Dedifferentiated amniotic fluid mesenchymal stem cell (primary cell): Measurements from ENCODE around the gene CUX1.

ENCODE experiments used
- DNase-seq: peaks from one replicate; pipeline ENCODE4 v3.0.0-alpha.2; 2016; ENCODE audit errors: extremely low spot score

CUX1 gene, protein sequence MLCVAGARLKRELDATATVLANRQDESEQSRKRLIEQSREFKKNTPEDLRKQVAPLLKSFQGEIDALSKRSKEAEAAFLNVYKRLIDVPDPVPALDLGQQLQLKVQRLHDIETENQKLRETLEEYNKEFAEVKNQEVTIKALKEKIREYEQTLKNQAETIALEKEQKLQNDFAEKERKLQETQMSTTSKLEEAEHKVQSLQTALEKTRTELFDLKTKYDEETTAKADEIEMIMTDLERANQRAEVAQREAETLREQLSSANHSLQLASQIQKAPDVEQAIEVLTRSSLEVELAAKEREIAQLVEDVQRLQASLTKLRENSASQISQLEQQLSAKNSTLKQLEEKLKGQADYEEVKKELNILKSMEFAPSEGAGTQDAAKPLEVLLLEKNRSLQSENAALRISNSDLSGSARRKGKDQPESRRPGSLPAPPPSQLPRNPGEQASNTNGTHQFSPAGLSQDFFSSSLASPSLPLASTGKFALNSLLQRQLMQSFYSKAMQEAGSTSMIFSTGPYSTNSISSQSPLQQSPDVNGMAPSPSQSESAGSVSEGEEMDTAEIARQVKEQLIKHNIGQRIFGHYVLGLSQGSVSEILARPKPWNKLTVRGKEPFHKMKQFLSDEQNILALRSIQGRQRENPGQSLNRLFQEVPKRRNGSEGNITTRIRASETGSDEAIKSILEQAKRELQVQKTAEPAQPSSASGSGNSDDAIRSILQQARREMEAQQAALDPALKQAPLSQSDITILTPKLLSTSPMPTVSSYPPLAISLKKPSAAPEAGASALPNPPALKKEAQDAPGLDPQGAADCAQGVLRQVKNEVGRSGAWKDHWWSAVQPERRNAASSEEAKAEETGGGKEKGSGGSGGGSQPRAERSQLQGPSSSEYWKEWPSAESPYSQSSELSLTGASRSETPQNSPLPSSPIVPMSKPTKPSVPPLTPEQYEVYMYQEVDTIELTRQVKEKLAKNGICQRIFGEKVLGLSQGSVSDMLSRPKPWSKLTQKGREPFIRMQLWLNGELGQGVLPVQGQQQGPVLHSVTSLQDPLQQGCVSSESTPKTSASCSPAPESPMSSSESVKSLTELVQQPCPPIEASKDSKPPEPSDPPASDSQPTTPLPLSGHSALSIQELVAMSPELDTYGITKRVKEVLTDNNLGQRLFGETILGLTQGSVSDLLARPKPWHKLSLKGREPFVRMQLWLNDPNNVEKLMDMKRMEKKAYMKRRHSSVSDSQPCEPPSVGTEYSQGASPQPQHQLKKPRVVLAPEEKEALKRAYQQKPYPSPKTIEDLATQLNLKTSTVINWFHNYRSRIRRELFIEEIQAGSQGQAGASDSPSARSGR (N-terminal part only)

DNA sequence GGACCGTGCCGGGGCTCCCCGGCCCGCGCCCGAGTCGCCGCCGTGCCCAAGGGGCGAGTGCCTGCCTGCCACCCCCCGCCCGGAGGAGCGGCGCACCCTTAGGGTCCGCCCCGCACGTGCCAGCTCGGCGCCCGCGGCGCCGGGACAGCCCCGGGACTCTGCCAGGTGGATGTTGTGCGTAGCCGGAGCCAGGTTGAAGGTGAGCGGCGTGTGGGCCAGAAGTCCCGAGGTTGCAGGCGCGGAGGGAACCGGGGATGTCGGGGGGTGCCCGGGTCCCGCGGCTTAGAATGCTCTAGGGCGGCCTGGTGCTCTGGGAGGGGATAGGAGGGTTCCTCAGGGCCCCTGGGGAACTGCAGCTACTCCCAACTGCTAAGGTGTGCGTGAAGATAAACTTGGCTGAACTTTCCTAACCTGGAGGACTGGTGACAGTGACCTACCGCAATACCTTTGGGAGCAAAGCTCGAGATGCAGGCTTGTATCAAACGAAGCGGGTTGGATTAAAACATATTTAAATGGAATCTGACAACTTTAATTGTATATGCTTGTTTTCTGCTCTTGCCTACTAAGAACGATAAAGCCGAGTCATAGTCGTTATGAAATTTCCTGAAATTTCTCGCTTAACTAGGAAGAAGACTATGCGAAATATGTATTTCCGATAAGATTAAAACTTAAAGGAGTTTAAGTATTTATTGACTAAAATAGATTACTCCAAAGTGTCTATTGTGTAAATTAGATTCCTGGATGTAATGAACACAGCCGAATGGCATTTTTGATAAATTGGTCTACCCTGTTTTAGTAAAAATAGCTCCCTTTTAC is at the start of gene CUX1:
TSS of gene CUX1 (plus strand) at position 156 of the 816 bp plus-strand sequence. CDS start at position 170, 14 bp downstream.
- no peak for DNase-seq

DNA sequence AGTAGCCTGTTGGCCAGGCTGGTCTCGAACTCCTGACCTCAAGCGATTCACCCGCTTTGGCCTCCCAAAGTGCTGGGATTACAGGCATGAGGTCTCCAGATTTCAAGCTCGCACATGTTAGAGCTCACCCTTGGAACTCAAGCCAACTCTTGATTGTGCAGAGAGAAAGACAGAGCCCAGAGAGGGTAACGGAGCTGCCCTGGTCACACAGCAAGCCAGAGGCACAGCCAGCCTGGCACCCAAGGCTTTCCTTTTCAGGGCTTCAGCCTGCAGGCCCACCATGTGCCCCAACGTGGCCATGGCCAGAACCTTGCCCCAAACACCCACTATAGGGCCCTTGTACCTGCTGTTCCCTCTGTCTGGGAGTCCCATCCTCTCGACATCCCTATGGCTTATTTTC is 49.1 kb upstream of the CUX1 start:
- DNase-seq: no peak

DNA sequence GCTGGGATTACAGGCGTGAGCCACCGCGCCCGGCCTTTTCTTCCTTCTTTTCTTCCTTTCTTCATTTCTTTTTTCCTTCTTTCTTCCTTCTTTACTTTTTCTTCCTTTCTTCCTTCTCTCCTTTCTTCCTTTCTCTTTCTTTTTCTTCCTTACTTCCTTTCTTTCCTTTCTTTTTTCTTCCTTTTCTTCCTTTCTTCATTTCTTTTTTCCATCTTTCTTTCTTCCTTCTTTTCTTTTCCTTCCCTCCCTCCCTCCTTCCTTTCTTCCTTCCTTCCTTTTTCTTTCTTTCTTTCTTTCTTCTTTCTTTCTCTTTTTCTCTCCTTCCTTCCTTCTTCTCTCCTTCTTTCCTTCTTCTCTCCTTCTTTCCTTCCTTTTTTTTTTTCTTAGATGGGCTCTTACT is 47.0 kb upstream of the CUX1 start:
- DNase-seq: no peak

DNA sequence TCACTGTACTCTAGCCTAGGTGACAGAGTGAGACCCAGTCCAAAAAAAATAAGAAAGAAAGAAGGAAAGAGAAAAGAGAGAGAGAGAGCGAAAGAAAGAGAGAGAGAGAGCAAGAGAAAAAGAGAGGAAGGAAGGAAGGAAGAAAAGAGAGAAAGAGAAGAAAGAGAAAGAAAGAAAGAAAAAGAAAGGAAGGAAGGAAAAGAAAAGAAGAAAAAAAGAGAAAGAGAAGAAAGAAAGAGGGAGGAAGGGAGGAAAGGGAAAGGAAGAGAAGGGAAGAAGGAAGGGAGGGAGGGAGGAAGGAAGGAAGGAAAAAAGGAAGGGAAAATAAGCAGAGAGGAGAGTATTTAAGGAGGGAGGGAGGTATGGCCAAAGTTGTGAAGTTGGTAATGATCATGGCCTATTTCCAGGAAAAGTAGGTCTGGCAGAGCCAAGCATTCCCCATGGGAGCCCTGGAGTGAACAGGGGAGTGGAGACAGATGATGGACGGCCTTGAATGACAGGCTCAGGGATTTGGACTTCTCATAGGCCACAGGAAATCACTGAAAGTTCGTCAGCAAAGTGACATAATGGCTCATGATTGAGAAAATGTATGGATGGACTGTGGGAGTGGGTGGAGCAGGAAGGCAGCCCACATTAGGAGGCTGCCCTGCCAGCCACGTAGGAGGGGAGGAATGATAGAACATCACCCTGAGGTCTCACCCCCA is 44.8 kb upstream of the CUX1 start:
- DNase-seq: no peak

DNA sequence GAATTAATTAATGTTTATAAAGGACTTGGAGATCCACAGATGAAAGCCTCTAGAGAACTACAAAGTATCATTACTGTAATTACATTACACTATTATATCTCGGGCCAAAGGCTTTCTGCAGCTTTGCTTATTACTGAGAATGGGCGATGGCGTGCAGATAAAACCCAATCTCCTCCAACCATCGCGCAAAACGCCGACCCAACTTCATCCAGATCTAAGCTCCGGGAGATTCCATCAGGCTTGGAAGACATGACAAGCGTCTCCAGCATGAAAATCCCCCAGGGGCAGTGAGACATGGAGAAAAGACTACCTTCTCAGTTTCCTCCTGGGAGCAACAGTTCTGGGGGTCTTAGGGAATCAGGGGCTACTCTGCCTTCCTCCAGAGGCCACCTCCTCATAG is 42.2 kb upstream of the CUX1 start:
- no peak for DNase-seq

DNA sequence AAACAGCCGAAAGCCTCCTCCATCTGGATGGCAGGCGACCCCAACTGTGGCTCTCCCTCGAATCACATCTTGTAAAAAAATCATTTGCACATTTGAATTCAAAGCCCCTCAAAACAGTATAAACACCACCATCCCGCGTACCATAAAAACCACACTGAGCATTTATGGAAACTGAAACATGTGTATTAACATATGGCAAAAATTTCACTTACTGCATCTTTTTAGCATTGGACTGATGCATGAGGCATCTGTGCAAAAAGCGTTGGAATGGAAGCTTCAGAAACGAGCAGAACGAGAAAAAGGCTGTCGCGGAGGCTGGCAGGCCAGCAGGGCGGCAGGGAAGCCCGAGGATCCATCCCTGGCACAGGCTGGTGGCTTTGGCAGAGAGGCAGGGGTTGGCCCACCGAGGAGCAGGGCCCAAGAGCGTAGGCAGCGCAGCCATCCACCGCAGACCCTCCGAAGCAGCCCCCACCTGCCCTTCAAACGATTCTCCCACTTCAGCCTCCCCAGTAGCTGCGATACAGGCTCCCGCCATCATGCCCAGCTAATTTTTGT is 39.3 kb upstream of the CUX1 start:
- DNase-seq: no peak

DNA sequence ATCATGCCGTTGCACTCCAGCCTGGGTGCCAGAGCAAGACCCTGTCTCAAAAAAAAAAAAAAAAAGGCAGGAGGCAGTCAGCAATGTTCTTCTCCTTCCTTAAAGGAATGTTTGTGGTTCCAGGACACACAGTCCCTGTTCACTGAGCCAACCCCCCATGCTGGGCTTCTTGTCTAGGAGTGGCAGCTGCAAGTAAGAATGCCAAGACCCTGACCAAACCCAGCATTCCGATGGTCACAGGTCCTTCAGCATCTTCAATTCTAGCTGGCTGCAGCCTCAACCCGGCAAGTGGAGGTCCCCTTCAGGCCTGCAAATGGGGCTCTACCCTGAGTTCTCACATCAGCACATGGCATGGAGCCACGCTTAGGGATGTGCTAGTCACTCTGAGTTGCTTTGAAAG is 38.2 kb upstream of the CUX1 start:
- DNase-seq: no peak

DNA sequence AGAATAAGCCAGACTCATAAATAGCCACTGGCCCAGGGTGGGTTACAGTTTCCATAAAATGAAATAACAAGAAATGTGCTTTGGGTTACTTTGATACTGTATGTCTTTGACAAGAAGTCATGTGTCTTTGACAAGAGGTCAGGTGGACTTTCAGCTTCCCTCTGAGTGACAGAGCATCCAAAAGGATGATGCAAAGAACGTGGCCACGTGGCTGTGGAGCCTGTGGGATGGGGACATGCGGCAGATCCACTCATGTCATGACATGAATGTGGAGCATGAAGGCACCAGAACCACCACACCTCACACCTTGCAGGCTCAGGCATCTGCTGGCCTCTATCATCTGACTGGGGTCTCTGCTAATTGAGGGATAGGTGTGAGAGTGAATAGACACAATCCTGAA is 37.1 kb upstream of the CUX1 start:
- no peak for DNase-seq

DNA sequence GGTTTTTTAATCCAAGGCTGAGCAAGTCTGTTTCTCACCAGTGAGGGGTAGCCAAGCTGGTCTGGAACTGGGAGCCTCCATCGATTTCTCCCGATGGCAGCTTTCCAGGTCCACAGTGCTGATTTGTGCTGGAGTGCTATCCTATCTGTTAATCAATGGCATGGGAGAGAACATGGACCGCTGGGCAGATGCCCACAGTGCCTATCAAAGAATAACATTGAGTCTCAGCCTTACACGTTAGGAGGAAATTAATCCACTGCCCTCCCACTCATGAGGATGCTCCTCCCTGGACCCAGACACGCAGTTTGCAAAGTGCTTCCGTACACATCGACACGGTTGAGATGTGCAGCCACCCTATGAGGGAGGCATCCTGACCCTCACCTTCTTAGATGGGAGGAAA is 36.0 kb upstream of the CUX1 start:
- DNase-seq: no peak

DNA sequence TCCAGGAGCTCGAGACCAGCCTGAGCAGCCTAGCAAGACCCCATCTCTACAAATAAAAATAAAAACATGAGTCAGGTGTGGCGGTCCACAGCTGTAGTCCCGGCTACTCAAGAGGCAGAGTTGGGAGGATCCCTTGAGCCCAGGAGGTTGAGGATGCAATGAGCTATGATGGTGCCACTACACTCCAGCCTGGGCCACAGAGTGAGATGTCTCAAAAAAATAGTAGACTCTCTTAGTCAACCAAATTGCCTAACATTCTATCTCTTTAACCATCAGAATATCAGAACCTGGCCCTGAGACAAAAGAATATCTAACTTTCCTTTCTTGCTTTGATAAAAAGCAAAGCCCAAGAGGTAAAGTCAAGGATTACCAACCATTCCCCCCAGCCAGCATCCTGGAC is 35.0 kb upstream of the CUX1 start:
- DNase-seq: no peak

DNA sequence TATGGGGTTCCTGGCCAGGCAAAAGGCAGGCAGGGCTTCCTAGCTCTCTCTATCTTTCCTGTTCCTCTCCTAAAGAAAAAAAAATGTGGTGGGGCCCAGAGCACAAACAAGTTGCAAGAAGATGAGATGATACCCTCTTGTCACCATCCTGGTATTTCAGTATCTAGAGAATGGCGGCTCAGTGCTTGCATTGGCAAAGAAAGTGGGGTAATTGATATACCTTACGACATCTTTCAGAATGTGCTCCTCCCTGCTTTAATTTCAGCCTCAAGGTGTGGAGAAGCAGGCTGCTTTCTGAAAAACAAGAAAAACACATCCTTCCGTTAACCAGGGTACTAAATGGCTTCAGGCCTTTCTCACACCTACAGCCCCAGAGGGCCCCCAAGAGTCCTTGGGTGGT is 34.5 kb upstream of the CUX1 start:
- DNase-seq: no peak

DNA sequence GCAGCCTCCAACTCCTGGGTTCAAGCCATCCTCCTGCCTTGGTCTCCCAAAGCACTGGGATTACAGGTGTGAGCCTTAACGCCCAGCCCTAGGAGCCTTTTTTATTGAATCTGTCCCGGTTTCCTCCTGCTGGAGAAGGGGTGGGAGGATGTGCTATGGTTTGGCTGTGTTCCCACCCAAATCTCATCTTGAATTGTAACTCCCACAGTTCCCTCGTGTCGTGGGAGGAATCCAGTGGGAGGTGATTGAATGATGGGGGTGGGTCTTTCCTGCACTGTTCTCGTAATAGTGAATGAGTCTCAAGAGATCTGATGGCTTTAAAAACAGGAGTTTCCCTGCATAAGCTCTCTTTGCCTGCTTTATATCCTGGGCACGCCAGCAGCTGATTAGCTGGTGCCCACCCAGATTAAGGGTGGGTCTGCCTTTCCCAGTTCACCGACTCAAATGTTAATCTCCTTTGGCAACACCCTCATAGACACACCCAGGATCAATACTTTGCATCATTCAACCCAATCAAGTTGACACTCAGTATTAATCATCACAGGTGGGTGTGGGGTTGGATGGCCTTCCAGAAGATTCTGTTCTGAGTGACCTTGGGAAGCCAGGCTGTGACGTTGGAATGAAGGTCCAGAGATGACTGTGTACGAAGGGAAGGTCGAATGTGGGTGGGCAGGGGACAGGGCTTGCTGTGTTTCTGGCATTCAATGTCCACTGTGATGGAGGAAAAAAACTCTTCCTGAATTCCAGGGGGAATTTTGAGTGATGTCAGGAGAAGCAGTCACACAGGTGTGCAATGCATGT is 33.8 kb upstream of the CUX1 start:
- no peak for DNase-seq

DNA sequence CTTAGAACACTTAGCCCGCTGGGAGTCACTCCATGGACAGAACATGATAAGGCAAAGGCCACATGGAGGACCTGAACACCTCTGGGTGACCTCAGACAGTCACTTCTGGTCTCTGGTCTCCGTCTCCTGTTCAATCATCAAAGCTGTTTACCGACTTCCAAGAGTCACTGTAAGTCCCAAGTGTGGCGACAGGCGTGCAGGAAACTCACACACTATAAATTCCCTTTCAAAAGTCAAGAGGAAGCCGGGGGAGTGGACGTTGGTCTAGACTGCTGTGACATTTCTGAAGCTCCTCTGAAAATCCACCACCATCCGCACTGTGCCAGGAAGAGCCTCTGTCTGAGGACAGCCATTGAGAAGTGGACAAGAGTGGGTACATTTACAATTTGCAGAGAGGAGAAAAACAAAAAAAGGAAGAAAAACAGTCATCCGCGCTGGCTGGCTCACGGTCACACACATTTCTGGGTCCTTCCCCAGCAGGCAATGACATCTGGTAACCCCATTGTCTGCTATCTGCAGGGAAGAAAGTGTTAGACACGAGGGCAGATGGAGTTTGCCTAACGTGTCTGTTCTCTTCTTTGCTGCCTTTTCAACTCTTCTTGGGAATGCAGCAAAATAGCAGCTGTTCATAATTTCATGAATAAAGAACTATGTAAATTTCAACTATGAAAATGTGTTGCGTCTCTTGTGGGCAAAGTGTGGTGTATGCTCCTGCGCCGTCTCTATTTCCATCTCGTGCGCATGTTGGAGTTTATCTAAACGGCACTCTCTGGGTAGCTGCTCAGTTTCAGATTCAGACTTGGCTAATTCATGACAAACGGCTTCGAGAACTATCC is 32.9 kb upstream of the CUX1 start:
- DNase-seq: peak; percentile 19

DNA sequence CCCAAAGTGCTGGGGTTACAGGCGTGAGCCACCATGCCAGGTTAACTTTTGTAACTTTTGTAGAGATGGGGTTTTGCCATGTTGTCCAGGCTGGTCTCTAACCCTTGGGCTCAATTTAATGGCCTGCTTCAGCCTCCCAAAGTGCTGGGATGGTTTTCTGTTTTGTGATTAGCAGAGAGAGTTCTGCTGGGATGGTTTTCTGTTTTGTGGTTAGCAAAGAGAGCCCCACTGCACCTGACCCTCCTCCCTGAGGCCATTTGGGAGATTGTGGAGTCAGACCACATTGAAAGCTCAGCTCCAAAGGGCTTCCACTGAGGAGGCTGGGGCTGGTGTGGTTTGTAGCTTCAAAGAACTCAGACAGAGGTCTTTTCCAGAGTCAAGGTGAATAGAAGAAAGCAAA is 29.6 kb upstream of the CUX1 start:
- DNase-seq: no peak

DNA sequence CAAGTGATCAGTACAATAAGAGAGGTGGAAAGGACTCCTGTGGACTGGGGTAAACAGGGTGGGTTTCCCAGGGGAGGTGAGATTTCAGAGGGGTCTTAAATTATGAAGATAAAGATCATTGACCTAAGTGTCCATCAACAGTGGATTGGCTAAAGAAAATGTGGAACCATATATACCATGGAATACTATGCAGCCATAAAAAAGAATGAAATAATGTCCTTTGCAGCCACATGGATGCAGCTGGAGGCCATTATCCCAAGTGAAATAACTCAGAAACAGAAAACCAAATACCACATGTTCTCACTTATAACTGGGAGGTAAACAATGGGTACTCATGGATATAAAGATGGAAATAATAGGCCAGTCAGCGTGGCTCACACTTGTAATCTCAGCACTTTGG is 28.9 kb upstream of the CUX1 start:
- DNase-seq: no peak

DNA sequence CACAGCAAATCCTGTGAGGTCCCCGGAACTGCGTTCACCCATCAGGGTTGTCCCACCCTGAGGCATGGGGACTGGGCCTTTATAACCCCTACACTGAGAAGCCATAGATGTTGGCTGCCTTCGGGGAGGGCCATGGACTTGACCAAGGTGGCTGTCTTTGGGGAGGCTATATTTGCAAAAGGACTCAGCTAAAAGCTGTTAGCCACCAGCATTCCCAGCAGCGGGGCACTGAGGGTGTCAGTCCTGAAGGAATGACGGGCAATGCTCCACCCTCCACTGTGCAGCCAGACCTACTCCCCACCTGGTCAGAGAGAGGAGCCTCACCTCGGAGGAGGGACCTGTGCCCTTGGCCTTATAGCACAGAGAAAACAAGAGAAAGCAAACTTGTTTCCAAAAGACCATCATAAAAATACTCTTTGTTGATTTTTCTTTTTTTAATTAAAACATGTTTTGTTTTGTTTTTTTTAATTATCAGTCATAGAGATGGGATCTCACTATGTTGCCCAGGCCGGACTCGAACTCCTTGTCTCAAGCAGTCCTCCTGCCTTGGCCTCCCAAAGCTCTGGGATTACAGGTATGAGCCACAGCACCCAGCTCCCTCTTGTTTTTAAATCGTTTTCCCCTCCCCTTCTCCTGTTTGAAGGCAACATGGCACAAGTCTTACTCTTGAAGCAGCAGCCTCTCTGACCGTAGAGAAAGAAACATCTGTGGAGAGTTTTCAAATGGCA is 26.7 kb upstream of the CUX1 start:
- DNase-seq: no peak

DNA sequence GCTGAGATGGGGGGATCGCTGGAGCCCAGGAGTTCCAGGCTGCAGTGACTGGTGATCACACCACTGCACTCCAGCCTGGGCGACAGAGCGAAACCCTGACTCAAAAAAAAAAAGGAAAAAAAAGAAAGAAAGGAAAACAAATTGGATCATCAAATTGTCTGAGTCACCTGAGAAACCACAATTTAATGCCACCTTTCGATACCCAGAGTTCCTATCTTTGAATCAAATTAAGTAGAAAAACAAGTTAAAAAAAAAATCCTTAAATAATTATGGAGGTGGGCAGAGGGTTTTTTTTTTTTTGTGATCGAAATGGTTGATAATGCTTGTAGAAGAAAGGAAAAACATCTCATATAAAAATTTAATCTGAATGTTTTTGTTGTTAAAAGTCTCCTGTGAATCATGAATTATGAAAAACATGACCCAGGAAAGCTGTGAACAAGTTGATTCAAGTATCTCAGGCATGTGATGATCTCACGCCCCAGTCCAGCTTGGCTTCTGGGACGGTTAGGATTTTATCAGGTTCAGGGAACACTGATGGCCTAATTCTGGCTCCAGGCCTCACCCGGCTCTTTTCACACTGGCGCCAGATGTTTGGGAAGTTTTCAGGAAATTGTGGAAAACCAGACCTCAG is 25.3 kb upstream of the CUX1 start:
- no peak for DNase-seq
